Stomach (tissue), 9 donors: ENCODE results near the gene PNLDC1. TPM values are rescaled to one million over a fixed set of nuclear protein-coding genes. Genes with fewer than 3 reads are reported as not detected.
A peak's percentile ranks its signal among the peaks of the same experiment; 100 is the strongest.

Experiments
- DNase-seq, 2 donors: peaks; one replicate each; pipeline versions ENCODE4 v3.0.0 to v3.0.0-alpha.2; 2013 to 2019
- H3K27ac ChIP-seq, 5 donors: fragments of 200-600 bp in 4 of 5; sonication (generic) in 4 of 5; one replicate each; pipeline ENCODE4 v1.5.1; 2013 to 2019; ENCODE audit warnings: mild to moderate bottlenecking in 1 of 5, moderate library complexity in 1 of 5
- H3K27me3 ChIP-seq, 3 donors: fragments of 200-600 bp; sonication (generic); one replicate each; pipeline ENCODE4 v1.5.1; 2017 to 2019; ENCODE audit warnings: mixed run types in 1 of 3
- H3K36me3 ChIP-seq, 4 donors: fragments of 200-600 bp; sonication (generic); 1 replicate in 3 of 4; 2 replicates in 1 of 4; pipeline ENCODE4 v1.5.1; 2016 to 2019
- H3K4me1 ChIP-seq, 4 donors: fragments of 200-600 bp; sonication (generic); one replicate each; pipeline ENCODE4 v1.5.1; 2016 to 2019
- H3K4me3 ChIP-seq, 4 donors: fragments of 200-600 bp; sonication (generic) in 3 of 4; one replicate each; pipeline ENCODE4 v1.5.1; 2016 to 2019; ENCODE audit warnings: mild to moderate bottlenecking in 1 of 4
- H3K9me3 ChIP-seq, 4 donors: fragments of 200-600 bp; sonication (generic); one replicate each; pipeline ENCODE4 v1.5.1; 2016 to 2019
- CTCF ChIP-seq, 7 experiments: fragments of 450-650 bp in 4 of 7; fragments of 200-600 bp in 3 of 7; sonication (generic) in 3 of 7; IDR thresholded peaks; one replicate each; pipeline ENCODE4 v1.5.1; 2016 to 2019; ENCODE audit warnings: antibody characterized with exemption in 7 of 7, control low read depth in 2 of 7, mild to moderate bottlenecking in 1 of 7
- EP300 ChIP-seq: sonication (generic); formaldehyde crosslinking; IDR thresholded peaks from one replicate; pipeline ENCODE4 v1.6.1; 2017; ENCODE audit warnings: antibody characterized with exemption
- POLR2A ChIP-seq, 4 donors: fragments of 450-650 bp; IDR thresholded peaks; one replicate each; pipeline ENCODE4 v1.6.1; 2016; ENCODE audit warnings: antibody characterized with exemption in 4 of 4, control low read depth in 2 of 4, mild to moderate bottlenecking in 1 of 4, moderate library complexity in 1 of 4
- POLR2AphosphoS5 ChIP-seq, 3 donors: sonication (generic); formaldehyde crosslinking; IDR thresholded peaks; one replicate each; pipeline ENCODE4 v1.6.1; 2016; ENCODE audit warnings: antibody characterized with exemption in 3 of 3
- WGBS, 5 donors: extraction: QIAGEN DNeasy Blood & Tissue Kit in 3 of 5; methylation state at CpG; one replicate each; pipeline versions ENCODE4 v1.1.5 to v1.1.7; 2013 to 2018; 5-methylcytosine and 5-hydroxymethylcytosine counted together
- intact Hi-C: fragments of 100-400 bp; cut with DNase I; formaldehyde crosslinking; loops from one replicate; pipeline ENCODE4 v1.15.1; 2023; ENCODE audit warnings: low total_unique reads
- polyA plus RNA-seq, 3 donors: library from polyadenylated mRNA; stranded (reverse); fragments of 200-250 nt; gene quantifications; one replicate each; pipeline ENCODE4 v1.2.3, GENCODE V29; 2013
- total RNA-seq, 5 donors: library from RNA; depleted of rRNA; stranded (reverse); fragments of >200 nt; gene quantifications; one replicate each; pipeline versions ENCODE4 v1.1.0 to v1.2.3, GENCODE V29; 2014 to 2016
- donor health status: healthy with polysubstance abuse.
- donor health status: Bipolar disorder and iron deficiency.
- donor health status: healthy.

PNLDC1 gene
- total and polyA plus RNA-seq, 8 donors: 0.25 to 2.5 (median 0.43) TPM; not detected in 4

GRCh38 chr6:159826004-159826403 lies 25.9 kb downstream of the PNLDC1 start:
- Histone ChIP-seq H3K4me3 (no peak overlapping the region), H3K36me3 (no peaks in the 10 kb centered on the region), H3K9me3 (no peaks in the 10 kb centered on the region), H3K27me3 (peaks cover 0 to 4% (median 0%) of the 10 kb centered on the region in 3 donors), H3K4me1 (no peaks in the 10 kb centered on the region), H3K27ac (no peak overlapping the region)
- DNase-seq: no peak
- WGBS, 5 donors: 93 to 96% (median 95%) methylated on average over 13 of the region's 13 CpGs
- TF ChIP-seq POLR2A (IDR thresholded peaks at IDR 0.05): no peak
- TF ChIP-seq POLR2AphosphoS5 (IDR thresholded peaks at IDR 0.05): no peak
- TF ChIP-seq EP300: no peak
- TF ChIP-seq CTCF (IDR thresholded peaks at IDR 0.05): no peak
- intact Hi-C loops: no loop called here

- TF ChIP-seq CTCF (IDR thresholded peaks at IDR 0.05): no peak
- no peak for TF ChIP-seq POLR2AphosphoS5 (IDR thresholded peaks at IDR 0.05)
- no peak for TF ChIP-seq POLR2A (IDR thresholded peaks at IDR 0.05)
- TF ChIP-seq EP300: no peak
- intact Hi-C loops: no loop called here
- H3K9me3 ChIP-seq: no peaks in the 10 kb centered on the region
- no peaks in the 10 kb centered on the region for H3K36me3 ChIP-seq
- no peak overlapping the region for H3K4me3 ChIP-seq
- H3K27ac ChIP-seq: no peak overlapping the region
- no peaks in the 10 kb centered on the region for H3K4me1 ChIP-seq
- WGBS, 5 donors: 83 to 93% (median 89%) methylated on average over 16 of the region's 16 CpGs
- peaks cover 0 to 4% (median 0%) of the 10 kb centered on the region in 3 donors for H3K27me3 ChIP-seq
- no peak for DNase-seq
Observed at GRCh38 chr6:159826968-159827647, 27.0 kb downstream of the PNLDC1 start.

DNA sequence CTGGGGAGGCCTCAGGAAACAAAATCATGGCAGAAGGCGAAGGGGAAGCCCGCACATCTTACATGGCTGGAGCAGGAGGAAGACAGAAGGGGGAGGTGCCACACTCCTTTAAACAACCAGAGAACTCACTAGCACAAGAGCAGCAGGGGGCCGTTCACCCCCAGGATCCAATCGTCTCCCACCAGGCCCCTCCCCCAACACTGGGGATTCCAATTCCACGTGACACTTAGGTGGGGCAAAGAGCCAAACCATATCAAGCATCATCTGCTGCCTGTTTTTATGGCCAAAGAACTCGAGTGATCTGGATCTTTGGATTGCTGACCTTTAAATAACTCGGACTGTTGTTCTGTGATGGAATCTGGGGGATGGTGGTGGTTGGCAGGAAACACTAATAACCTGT lies 28.0 kb downstream of the PNLDC1 start:
- H3K9me3 ChIP-seq: no peaks in the 10 kb centered on the region
- H3K27me3 ChIP-seq: peaks cover 0 to 4% (median 0%) of the 10 kb centered on the region in 3 donors
- TF ChIP-seq CTCF (IDR thresholded peaks at IDR 0.05) (no peak), EP300 (no peak), POLR2AphosphoS5 (IDR thresholded peaks at IDR 0.05) (no peak), POLR2A (IDR thresholded peaks at IDR 0.05) (no peak)
- peak in 1 of 2 donors; percentile 35 for DNase-seq
- no peak overlapping the region for H3K27ac ChIP-seq
- intact Hi-C loops: no loop called here
- H3K36me3 ChIP-seq: no peaks in the 10 kb centered on the region
- H3K4me3 ChIP-seq: no peak overlapping the region
- 45 to 63% (median 55%) methylated on average over 7 of the region's 7 CpGs for WGBS, 5 donors
- H3K4me1 ChIP-seq: no peaks in the 10 kb centered on the region

DNA sequence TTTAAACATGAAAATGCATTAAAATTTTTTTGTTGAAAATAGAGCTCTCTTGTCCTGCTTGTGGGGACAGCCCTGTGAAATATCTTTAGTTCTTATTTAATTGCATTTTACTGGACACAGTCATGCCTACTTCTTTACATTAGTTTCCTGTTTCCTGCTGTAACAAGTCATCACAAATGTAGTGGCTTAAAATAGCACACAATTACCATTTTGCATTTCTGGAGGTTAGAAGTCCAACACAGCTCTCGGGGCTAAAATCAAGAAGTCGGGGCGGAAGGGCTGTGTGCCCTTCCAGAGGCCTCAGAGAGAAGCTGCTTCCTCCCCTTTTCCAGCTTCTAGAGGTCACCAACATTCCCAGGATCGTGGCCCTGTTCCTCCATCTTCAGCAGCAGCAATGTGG lies 29.4 kb downstream of the PNLDC1 start:
- intact Hi-C loops: no loop called here
- H3K36me3 ChIP-seq: no peaks in the 10 kb centered on the region
- peaks cover 0 to 4% (median 0%) of the 10 kb centered on the region in 3 donors for H3K27me3 ChIP-seq
- peak in 1 of 2 donors; percentile 20 for DNase-seq
- no peak overlapping the region for H3K4me3 ChIP-seq
- TF ChIP-seq CTCF (IDR thresholded peaks at IDR 0.05): no peak
- TF ChIP-seq POLR2A (IDR thresholded peaks at IDR 0.05): no peak
- no peak for TF ChIP-seq POLR2AphosphoS5 (IDR thresholded peaks at IDR 0.05)
- TF ChIP-seq EP300: no peak
- H3K27ac ChIP-seq: no peak overlapping the region
- no peaks in the 10 kb centered on the region for H3K9me3 ChIP-seq
- 55 to 76% (median 70%) methylated on average over 4 of the region's 4 CpGs for WGBS, 5 donors
- no peaks in the 10 kb centered on the region for H3K4me1 ChIP-seq
